IMR-90 (cell line): ENCODE measurements around the gene NFATC3. TPM values are rescaled to one million over a fixed set of nuclear protein-coding genes. Genes with fewer than 3 reads are reported as not detected.
"Not testable (repeated sequence)": the region's sequence is repeated elsewhere in the genome, so short reads cannot be mapped to it uniquely, and the experiment has no call there.

Experiments
- ATAC-seq: fragments of 200-7000 bp; cut with Tn5 transposase; 2 replicates; pipeline ENCODE4 v1.9.1; 2020; ENCODE audit warnings: low read depth, mild to moderate bottlenecking, moderate library complexity
- BruUV-seq: library from RNA; stranded (reverse); fragments of 400-500 nt; replicated peaks from 2 replicates; lab custom pipeline; 2021; lab: Mats Ljungman, UMichigan
- CTCF ChIA-PET: fragments of 300-600 bp; formaldehyde crosslinking; extraction: SDS; loops from one replicate; lab custom pipeline; 2021; ENCODE audit warnings: antibody characterized with exemption; lab: Yijun Ruan, JAX
- POLR2A ChIA-PET: fragments of 300-600 bp; sonication (Branson Sonifier 250); formaldehyde crosslinking; loops from one replicate; lab custom pipeline; 2022; ENCODE audit warnings: antibody characterized with exemption; ENCODE audit not compliant: unreplicated experiment; lab: Charles Lee
- DNase-seq: peaks from one replicate; pipeline ENCODE4 v3.0.0; 2013
- H2AFZ ChIP-seq: replicated peaks from 2 replicates; pipeline ENCODE3; 2013; ENCODE audit warnings: low read length, mild to moderate bottlenecking; ENCODE audit not compliant: poor library complexity
- H2AK5ac ChIP-seq: 2 replicates; pipeline ENCODE4 v1.6.1; 2013; ENCODE audit warnings: low read depth, low read length, inconsistent platforms
- H2AK9ac ChIP-seq: replicated peaks from 2 replicates; pipeline ENCODE3; 2013; ENCODE audit warnings: mild to moderate bottlenecking, low read depth, low read length, moderate library complexity; ENCODE audit not compliant: poor library complexity
- H2BK120ac ChIP-seq: 2 replicates; pipeline ENCODE4 v1.6.1; 2013; ENCODE audit warnings: low read depth, low read length, inconsistent platforms
- H2BK15ac ChIP-seq: 3 replicates; pipeline ENCODE4 v1.6.1; 2013; ENCODE audit warnings: low read depth, low read length, inconsistent platforms
- H2BK20ac ChIP-seq: 2 replicates; pipeline ENCODE4 v1.6.1; 2013; ENCODE audit warnings: low read depth, mild to moderate bottlenecking, inconsistent platforms, low read length, moderate library complexity
- H2BK5ac ChIP-seq: 2 replicates; pipeline ENCODE4 v1.6.1; 2013; ENCODE audit warnings: mild to moderate bottlenecking, low read depth, low read length, inconsistent platforms; ENCODE audit not compliant: poor library complexity, severe bottlenecking
- H3K14ac ChIP-seq: replicated peaks from 2 replicates; pipeline ENCODE4 v1.6.1; 2013; ENCODE audit warnings: low read depth, low read length, inconsistent platforms
- H3K18ac ChIP-seq: 2 replicates; pipeline ENCODE4 v1.6.1; 2013; ENCODE audit warnings: low read depth, low read length, control low read depth
- H3K23ac ChIP-seq: 2 replicates; pipeline ENCODE4 v1.6.1; 2013; ENCODE audit warnings: low read depth, low read length, inconsistent platforms
- H3K27ac ChIP-seq: 2 replicates; pipeline ENCODE4 v1.5.1; 2013; ENCODE audit warnings: mild to moderate bottlenecking, control low read depth, low read length; ENCODE audit not compliant: insufficient read depth
- H3K27me3 ChIP-seq: 2 replicates; pipeline ENCODE4 v1.6.1; 2013; ENCODE audit warnings: low read length; ENCODE audit not compliant: control insufficient read depth, insufficient read depth
- H3K36me3 ChIP-seq: 2 replicates; pipeline ENCODE4 v1.6.1; 2013; ENCODE audit warnings: low read length, mixed read lengths; ENCODE audit not compliant: control insufficient read depth, insufficient read depth
- H3K4ac ChIP-seq: 2 replicates; pipeline ENCODE4 v1.6.1; 2013; ENCODE audit warnings: low read depth, low read length, inconsistent platforms
- H3K4me1 ChIP-seq: 2 replicates; pipeline ENCODE4 v1.6.1; 2013; ENCODE audit warnings: low read length, mixed read lengths; ENCODE audit not compliant: control insufficient read depth, insufficient read depth
- H3K4me2 ChIP-seq: 2 replicates; pipeline ENCODE4 v1.6.1; 2013; ENCODE audit warnings: low read depth, mild to moderate bottlenecking, control low read depth, low read length, moderate library complexity
- H3K4me3 ChIP-seq: 2 replicates; pipeline ENCODE4 v1.5.1; 2013; ENCODE audit warnings: low read depth, mild to moderate bottlenecking, control low read depth, low read length, moderate library complexity; ENCODE audit not compliant: insufficient read depth
- H3K56ac ChIP-seq: 2 replicates; pipeline ENCODE4 v1.6.1; 2013; ENCODE audit warnings: low read length, inconsistent platforms; ENCODE audit not compliant: insufficient read depth; ENCODE audit errors: extremely low read depth
- H3K79me1 ChIP-seq, 2 experiments: 2 replicates each; pipeline ENCODE4 v1.6.1; 2013; ENCODE audit warnings: low read length in 2 of 2, inconsistent platforms in 1 of 2, low read depth in 1 of 2
- H3K9ac ChIP-seq: 2 replicates; pipeline ENCODE4 v1.6.1; 2013; ENCODE audit warnings: low read depth, low read length, control low read depth
- H3K9me1 ChIP-seq: 2 replicates; pipeline ENCODE4 v1.6.1; 2013; ENCODE audit warnings: low read length, inconsistent platforms; ENCODE audit not compliant: insufficient read depth
- H3K9me3 ChIP-seq: 2 replicates; pipeline ENCODE4 v1.6.1; 2013; ENCODE audit warnings: low read length; ENCODE audit not compliant: control insufficient read depth, insufficient read depth
- H4K20me1 ChIP-seq: 2 replicates; pipeline ENCODE4 v1.6.1; 2013; ENCODE audit warnings: low read length, inconsistent platforms; ENCODE audit not compliant: insufficient read depth
- H4K5ac ChIP-seq: 2 replicates; pipeline ENCODE4 v1.6.1; 2013; ENCODE audit warnings: mild to moderate bottlenecking, low read depth, low read length, control low read depth
- H4K8ac ChIP-seq, 2 experiments: 2 replicates each; pipeline ENCODE4 v1.6.1; 2013; ENCODE audit warnings: low read depth in 2 of 2, low read length in 2 of 2, control low read depth in 1 of 2, inconsistent platforms in 1 of 2
- H4K91ac ChIP-seq: 2 replicates; pipeline ENCODE4 v1.6.1; 2013; ENCODE audit warnings: low read depth, low read length, inconsistent platforms; ENCODE audit not compliant: insufficient read depth
- BHLHE40 ChIP-seq: fragments of 150-350 bp; IDR thresholded peaks from 2 replicates; pipeline ENCODE4 v1.6.1; 2016; ENCODE audit warnings: mild to moderate bottlenecking, low read depth, low read length
- CHD1 ChIP-seq: IDR thresholded peaks from 2 replicates; pipeline ENCODE4 v1.6.1; 2012; ENCODE audit warnings: low read depth, low read length, improper control_type of control experiment
- FOS ChIP-seq: fragments of 150-350 bp; IDR thresholded peaks from 2 replicates; pipeline ENCODE4 v1.6.1; 2016; ENCODE audit warnings: low read depth, low read length
- MXI1 ChIP-seq: IDR thresholded peaks from 2 replicates; pipeline ENCODE4 v1.6.1; 2012; ENCODE audit warnings: low read depth, mild to moderate bottlenecking, low read length, moderate library complexity, borderline replicate concordance
- POLR2A ChIP-seq: IDR thresholded peaks from 2 replicates; pipeline ENCODE4 v1.6.1; 2012; ENCODE audit warnings: mild to moderate bottlenecking, low read depth, low read length
- USF2 ChIP-seq: fragments of 150-350 bp; IDR thresholded peaks from 2 replicates; pipeline ENCODE4 v1.6.1; 2017; ENCODE audit warnings: mild to moderate bottlenecking, antibody characterized with exemption, low read length, low read depth
- WGBS, 2 experiments: methylation state at CpG; one replicate each; pipeline versions ENCODE4 v1.1.5 to v1.1.7; 2013; ENCODE audit warnings: missing lambda C conversion rate in 2 of 2; ENCODE audit not compliant: insufficient read length in 1 of 2; ENCODE audit errors: extremely low coverage in 2 of 2; 5-methylcytosine and 5-hydroxymethylcytosine counted together
- dilution Hi-C: fragments of 300-500 bp; cut with HindIII; formaldehyde crosslinking; loops from one replicate; pipeline ENCODE4 v1.14.3; 2018; ENCODE audit warnings: low sequenced_read_pairs; ENCODE audit not compliant: unreplicated experiment
- in situ Hi-C: fragments of 300-500 bp; cut with MboI; formaldehyde crosslinking; loops from 3 replicates; pipeline ENCODE4 v1.14.3; 2019; ENCODE audit warnings: low sequenced_read_pairs, inconsistent platforms, mixed read lengths
- intact Hi-C: fragments of 100-400 bp; cut with micrococcal nuclease; formaldehyde crosslinking; loops from 2 replicates; pipeline ENCODE4 v1.10.0; 2022
- polyA plus RNA-seq, 3 experiments: library from polyadenylated mRNA; depleted of rRNA; stranded (reverse); fragments of >200 nt; gene quantifications; 2 replicates each; pipeline ENCODE4 v1.2.3, GENCODE V29; 2012; ENCODE audit warnings: low replicate concordance in 1 of 3
- total RNA-seq: library from RNA; depleted of rRNA; stranded (reverse); fragments of >200 nt; gene quantifications from 2 replicates; pipeline ENCODE4 v1.2.3, GENCODE V29; 2012

NFATC3 gene
- total and polyA plus RNA-seq, 2 of the 4 experiments (the other 2 are of a cell fraction) = 6.3 to 21.5 TPM

DNA sequence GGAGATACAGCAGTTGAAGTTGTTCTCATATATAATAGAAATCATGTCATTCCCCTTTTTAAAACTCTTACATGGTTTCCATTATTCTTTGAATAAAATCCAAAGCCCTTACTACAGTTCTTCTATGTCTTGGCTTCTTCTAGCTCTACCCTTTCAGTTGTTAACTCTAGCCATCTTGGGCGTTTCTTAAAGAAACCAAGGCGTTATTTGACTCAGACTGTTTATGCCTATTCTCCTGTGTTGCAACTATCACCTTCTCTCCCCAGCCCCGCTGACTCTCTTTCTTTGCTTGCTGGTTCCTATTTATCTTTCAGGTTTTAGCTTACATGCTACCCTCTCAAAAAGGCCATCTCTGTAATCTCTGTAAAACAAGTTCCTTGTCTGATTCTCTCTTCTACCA is 32.7 kb downstream of the NFATC3 start:
- Histone ChIP-seq H3K23ac (no peak overlapping the region), H2AFZ (no peak overlapping the region), H3K9me1 (peaks cover 5% of the 10 kb centered on the region; the same call in 1 of the 2 replicates), H2BK5ac (no peak overlapping the region), H2BK120ac (no peak overlapping the region), H4K8ac (no peak overlapping the region), H3K56ac (no peak overlapping the region), H4K5ac (no peak overlapping the region), H4K20me1 (peaks cover 17% of the 10 kb centered on the region), H2BK15ac (no peak overlapping the region), H3K36me3 (no peaks in the 10 kb centered on the region), H2AK5ac (no peak overlapping the region), H4K91ac (no peak overlapping the region), H3K14ac (no peak overlapping the region), H3K27ac (no peak overlapping the region), H3K4ac (no peak overlapping the region), H3K4me3 (no peak overlapping the region), H2AK9ac (no peak overlapping the region), H3K27me3 (no peaks in the 10 kb centered on the region), H3K4me1 (no peaks in the 10 kb centered on the region), H3K4me2 (no peak overlapping the region), H2BK20ac (no peak overlapping the region), H3K18ac (no peak overlapping the region), H3K9ac (no peak overlapping the region), H3K79me1 (peaks cover 35 to 71% of the 10 kb centered on the region in 2 experiments), H3K9me3 (no peaks in the 10 kb centered on the region)
- DNase-seq (no peak), ATAC-seq (no peak)
- intact Hi-C loops (loop anchor here (2.0 kb wide), 1 partner anchor 31 kb away; no protein-coding TSS in a partner anchor), in situ Hi-C loops (no loop called here), dilution Hi-C loops (no loop called here)
- 83% methylated on average over 3 of the region's 3 CpGs; no CpG with 5 or more reads in 1 of the 2 experiments for WGBS, 2 experiments
- TF ChIP-seq CHD1 (no peak), BHLHE40 (no peak), FOS (no peak), MXI1 (no peak), USF2 (no peak), POLR2A (no peak)
- ChIA-PET POLR2A (no interaction called here), CTCF (no interaction called here)
- no TSS peak for BruUV-seq

DNA sequence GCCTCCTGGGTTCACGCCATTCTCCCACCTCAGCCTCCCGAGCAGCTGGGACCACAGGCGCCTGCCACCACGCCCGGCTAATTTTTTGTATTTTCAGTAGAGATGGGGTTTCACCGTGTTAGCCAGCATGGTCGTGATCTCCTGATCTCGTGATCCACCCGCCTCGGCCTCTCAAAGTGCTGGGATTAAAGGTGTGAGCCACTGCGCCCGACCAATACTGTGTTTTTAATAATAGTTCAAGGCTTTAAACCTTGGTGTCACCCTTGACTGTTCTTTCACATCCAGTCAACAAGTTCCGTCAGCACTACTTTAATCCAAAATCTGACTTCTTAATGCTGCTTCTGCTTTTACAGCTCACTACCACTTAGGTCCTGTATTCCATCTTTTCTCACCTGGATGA is 33.8 kb downstream of the NFATC3 start:
- H3K18ac ChIP-seq, H4K5ac ChIP-seq, H2BK20ac ChIP-seq, CTCF ChIA-PET, H3K27me3 ChIP-seq, POLR2A ChIA-PET, H2AK5ac ChIP-seq, H3K14ac ChIP-seq, H3K36me3 ChIP-seq, H2BK15ac ChIP-seq, H3K4me1 ChIP-seq, DNase-seq, H3K56ac ChIP-seq, H2BK120ac ChIP-seq, H3K9me3 ChIP-seq, H2AFZ ChIP-seq, H2AK9ac ChIP-seq, H3K23ac ChIP-seq, BruUV-seq, ATAC-seq, H3K9me1 ChIP-seq, H3K27ac ChIP-seq, H3K4ac ChIP-seq, dilution Hi-C loops, H3K4me3 ChIP-seq, intact Hi-C loops, H4K91ac ChIP-seq, H4K8ac ChIP-seq, H3K4me2 ChIP-seq, H3K9ac ChIP-seq, H2BK5ac ChIP-seq, in situ Hi-C loops: not testable (repeated sequence)
- Histone ChIP-seq H3K79me1 (peaks cover 30 to 69% of the 10 kb centered on the region in 2 experiments), H4K20me1 (peaks cover 11% of the 10 kb centered on the region)
- 100% methylated on average over 2 of the region's 13 CpGs; no CpG with 5 or more reads in 1 of the 2 experiments for WGBS, 2 experiments
